GM21367 (cell line): Measurements from ENCODE around the gene TGFBRAP1.

Source experiments
- ATAC-seq: cut with Tn5 transposase; IDR thresholded peaks from one replicate; pipeline ENCODE4 v1.9.1; 2021; ENCODE audit not compliant: unreplicated experiment

TGFBRAP1 gene

GRCh38 chr2:105241443-105241842, 88.1 kb downstream of the TGFBRAP1 start, which contains the start of gene GPR45:
TSS of gene GPR45 (plus strand) at chr2:105241743. CDS start at chr2:105241859, 116 bp downstream.
- no peak for ATAC-seq

- ATAC-seq = no peak
Measured at GRCh38 chr2:105239924-105240323, 89.6 kb downstream of the TGFBRAP1 start.

GRCh38 chr2:105238664-105239240, 90.8 kb downstream of the TGFBRAP1 start:
- no peak for ATAC-seq

GRCh38 chr2:105237045-105237765, 92.3 kb downstream of the TGFBRAP1 start:
- no peak for ATAC-seq

- no peak for ATAC-seq
Measured at GRCh38 chr2:105236060-105236424, 93.5 kb downstream of the TGFBRAP1 start.

GRCh38 chr2:105235388-105236059, 94.0 kb downstream of the TGFBRAP1 start:
- peak; percentile 63 for ATAC-seq

GRCh38 chr2:105231232-105231619, 98.3 kb downstream of the TGFBRAP1 start:
- no peak for ATAC-seq

- no peak for ATAC-seq
Measured at GRCh38 chr2:105224444-105224843, 105.1 kb downstream of the TGFBRAP1 start.

- ATAC-seq = no peak
Measured at GRCh38 chr2:105220604-105221003, 108.9 kb downstream of the TGFBRAP1 start.

- ATAC-seq = no peak
Measured at GRCh38 chr2:105215586-105216192, 113.8 kb downstream of the TGFBRAP1 start.
